Measurements from ENCODE around the gene C16orf92.

DNA sequence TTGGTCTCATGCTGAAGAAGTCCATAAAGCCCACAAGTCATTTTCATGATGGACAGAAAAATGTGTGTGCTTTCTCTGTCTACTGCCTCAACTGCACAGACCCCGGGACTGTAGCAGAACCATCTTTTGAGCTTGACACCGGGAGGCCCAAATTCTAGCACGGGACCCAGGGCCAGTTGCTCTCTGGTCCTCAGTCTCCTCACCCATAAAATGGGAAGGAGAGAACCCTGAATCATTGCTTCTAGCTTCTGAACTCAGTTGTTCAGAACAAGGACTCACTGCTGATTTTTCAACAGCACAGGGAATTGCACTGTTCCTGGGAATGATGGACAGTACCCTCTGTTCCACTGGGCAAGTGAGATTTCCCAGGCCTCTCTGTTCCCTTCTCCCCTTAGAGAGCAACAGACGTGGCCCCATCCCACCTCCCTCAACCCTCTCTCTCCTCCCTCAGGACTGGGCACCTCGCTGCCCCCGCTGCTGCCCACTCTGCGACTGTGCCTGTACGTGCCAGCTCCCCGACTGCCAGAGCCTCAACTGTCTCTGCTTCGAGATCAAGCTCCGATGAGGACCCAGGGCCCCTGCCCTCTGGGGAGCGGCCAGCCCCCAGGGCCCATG is 40.4 kb downstream of the C16orf92 start:
- TF ChIP-seq, protein P1, sequence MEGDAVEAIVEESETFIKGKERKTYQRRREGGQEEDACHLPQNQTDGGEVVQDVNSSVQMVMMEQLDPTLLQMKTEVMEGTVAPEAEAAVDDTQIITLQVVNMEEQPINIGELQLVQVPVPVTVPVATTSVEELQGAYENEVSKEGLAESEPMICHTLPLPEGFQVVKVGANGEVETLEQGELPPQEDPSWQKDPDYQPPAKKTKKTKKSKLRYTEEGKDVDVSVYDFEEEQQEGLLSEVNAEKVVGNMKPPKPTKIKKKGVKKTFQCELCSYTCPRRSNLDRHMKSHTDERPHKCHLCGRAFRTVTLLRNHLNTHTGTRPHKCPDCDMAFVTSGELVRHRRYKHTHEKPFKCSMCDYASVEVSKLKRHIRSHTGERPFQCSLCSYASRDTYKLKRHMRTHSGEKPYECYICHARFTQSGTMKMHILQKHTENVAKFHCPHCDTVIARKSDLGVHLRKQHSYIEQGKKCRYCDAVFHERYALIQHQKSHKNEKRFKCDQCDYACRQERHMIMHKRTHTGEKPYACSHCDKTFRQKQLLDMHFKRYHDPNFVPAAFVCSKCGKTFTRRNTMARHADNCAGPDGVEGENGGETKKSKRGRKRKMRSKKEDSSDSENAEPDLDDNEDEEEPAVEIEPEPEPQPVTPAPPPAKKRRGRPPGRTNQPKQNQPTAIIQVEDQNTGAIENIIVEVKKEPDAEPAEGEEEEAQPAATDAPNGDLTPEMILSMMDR (IDR thresholded peaks at IDR 0.05), result no peak
- TF ChIP-seq ZFX (IDR thresholded peaks at IDR 0.05; ENCODE audit: borderline replicate concordance), result no peak
